SK-N-SH (cell line): ENCODE measurements around the gene FERMT1. TPM values are rescaled to one million over a fixed set of nuclear protein-coding genes. Genes with fewer than 3 reads are reported as not detected.

Experiments used
- CTCF ChIA-PET: fragments of 300-600, 350-600 bp; formaldehyde crosslinking; extraction: SDS; loops from one replicate; lab custom pipeline; 2021; lab: Yijun Ruan, JAX
- POLR2A ChIA-PET: fragments of 350-600 bp; sonication (Branson Sonifier 250); formaldehyde crosslinking; extraction: SDS; loops from one replicate; lab custom pipeline; 2020; ENCODE audit warnings: antibody characterized with exemption, inconsistent platforms; lab: Yijun Ruan, JAX
- DNase-seq: peaks from one replicate; pipeline ENCODE4 v3.0.0; 2012
- H2AFZ ChIP-seq: fragments of 200-600 bp; sonication (generic); 2 replicates; pipeline ENCODE4 v1.8.1; 2016; ENCODE audit warnings: antibody characterized with exemption, mild to moderate bottlenecking, low read depth
- H3F3A ChIP-seq: fragments of 200-600 bp; sonication (generic); replicated peaks from 2 replicates; pipeline ENCODE3; 2016; ENCODE audit warnings: antibody characterized with exemption, mild to moderate bottlenecking; ENCODE audit not compliant: insufficient read depth
- H3K27ac ChIP-seq, 2 experiments: fragments of 200-500 bp in 1 of 2; fragments of 200-600 bp in 1 of 2; sonication (Bioruptor generic) in 1 of 2; sonication (generic), shearing (Covaris generic) in 1 of 2; 2 replicates each; pipeline versions ENCODE4 v1.5.1 to v1.6.1; 2014 to 2016; ENCODE audit warnings: low read depth in 2 of 2, inconsistent platforms in 1 of 2, low read length in 1 of 2, mild to moderate bottlenecking in 1 of 2, mixed read lengths in 1 of 2
- H3K27me3 ChIP-seq: fragments of 200-600 bp; sonication (generic), shearing (Covaris generic); 2 replicates; pipeline ENCODE4 v1.6.1; 2016; ENCODE audit warnings: mixed run types; ENCODE audit not compliant: insufficient read depth
- H3K36me3 ChIP-seq, 2 experiments: fragments of 200-500 bp in 1 of 2; fragments of 200-600 bp in 1 of 2; sonication (Bioruptor generic) in 1 of 2; sonication (generic) in 1 of 2; replicated peaks in 1 of 2; 2 replicates each; pipeline versions ENCODE3 to v1.5.1; 2014 to 2016; ENCODE audit warnings: low read length in 1 of 2, mild to moderate bottlenecking in 1 of 2; ENCODE audit not compliant: insufficient read depth in 2 of 2, control insufficient read depth in 1 of 2
- H3K4me1 ChIP-seq, 2 experiments: fragments of 200-500 bp in 1 of 2; fragments of 200-600 bp in 1 of 2; sonication (Bioruptor generic) in 1 of 2; sonication (generic), shearing (Covaris generic) in 1 of 2; 2 replicates each; pipeline versions ENCODE4 v1.5.1 to v1.6.1; 2014 to 2016; ENCODE audit warnings: low read depth in 1 of 2, low read length in 1 of 2, mixed run types in 1 of 2; ENCODE audit not compliant: insufficient read depth in 2 of 2, control insufficient read depth in 1 of 2
- H3K4me2 ChIP-seq: fragments of 200-600 bp; sonication (generic), shearing (Covaris generic); 2 replicates; pipeline ENCODE4 v1.6.1; 2017; ENCODE audit warnings: mixed run types
- H3K4me3 ChIP-seq, 2 experiments: fragments of 200-500 bp in 1 of 2; fragments of 200-600 bp in 1 of 2; sonication (Bioruptor generic) in 1 of 2; sonication (generic), shearing (Covaris generic) in 1 of 2; 2 replicates each; pipeline versions ENCODE4 v1.5.1 to v1.8.1; 2014 to 2016; ENCODE audit warnings: low read depth in 2 of 2, inconsistent platforms in 1 of 2, low read length in 1 of 2, mild to moderate bottlenecking in 1 of 2, mixed read lengths in 1 of 2, moderate library complexity in 1 of 2
- H3K79me2 ChIP-seq: fragments of 200-600 bp; sonication (generic); 2 replicates; pipeline ENCODE4 v1.8.1; 2017; ENCODE audit warnings: mild to moderate bottlenecking; ENCODE audit not compliant: insufficient read depth
- H3K9ac ChIP-seq: fragments of 200-600 bp; sonication (generic); 2 replicates; pipeline ENCODE4 v1.6.1; 2017; ENCODE audit warnings: mixed run types
- H3K9me2 ChIP-seq: fragments of 200-600 bp; sonication (generic); 2 replicates; pipeline ENCODE4 v1.6.1; 2017; ENCODE audit warnings: mixed run types
- H3K9me3 ChIP-seq: fragments of 200-600 bp; sonication (generic); 2 replicates; pipeline ENCODE4 v1.6.1; 2017; ENCODE audit warnings: mixed run types, mild to moderate bottlenecking, moderate library complexity
- H4K20me1 ChIP-seq: fragments of 200-600 bp; sonication (generic); 2 replicates; pipeline ENCODE4 v1.6.1; 2017; ENCODE audit warnings: mild to moderate bottlenecking, mixed run types; ENCODE audit not compliant: insufficient read depth
- FOXJ3 ChIP-seq: sonication (generic); formaldehyde crosslinking; IDR thresholded peaks from 2 replicates; pipeline ENCODE4 v1.5.1; 2020; ENCODE audit warnings: mild to moderate bottlenecking, missing genetic modification reagents
- GATA2 ChIP-seq: sonication (generic); formaldehyde crosslinking; IDR thresholded peaks from 2 replicates; pipeline ENCODE4 v1.5.0; 2020; ENCODE audit warnings: mild to moderate bottlenecking, missing genetic modification reagents
- IRF3 ChIP-seq: fragments of 150-350 bp; IDR thresholded peaks from 2 replicates; pipeline ENCODE4 v1.6.1; 2016; ENCODE audit warnings: mild to moderate bottlenecking, low read depth, low read length
- MEF2A ChIP-seq: IDR thresholded peaks from 2 replicates; pipeline ENCODE4 v1.4.0; 2012; ENCODE audit warnings: low read depth, borderline replicate concordance
- MXI1 ChIP-seq: IDR thresholded peaks from 2 replicates; pipeline ENCODE4 v1.6.1; 2012; ENCODE audit warnings: mild to moderate bottlenecking, low read depth, low read length, improper control_type of control experiment
- PBX3 ChIP-seq: IDR thresholded peaks from 2 replicates; pipeline ENCODE4; 2012
- RAD21 ChIP-seq: IDR thresholded peaks from 2 replicates; pipeline ENCODE4 v1.6.1; 2012; ENCODE audit warnings: mild to moderate bottlenecking, low read length
- RXRA ChIP-seq: IDR thresholded peaks from 2 replicates; pipeline ENCODE4 v1.4.0; 2012; ENCODE audit warnings: low read depth, mild to moderate bottlenecking, borderline replicate concordance
- SMC3 ChIP-seq: IDR thresholded peaks from 2 replicates; pipeline ENCODE4 v1.6.1; 2012; ENCODE audit warnings: low read depth, low read length, improper control_type of control experiment
- TCF12 ChIP-seq: IDR thresholded peaks from 2 replicates; pipeline ENCODE4 v1.4.0; 2012
- TEAD4 ChIP-seq: IDR thresholded peaks from 2 replicates; pipeline ENCODE4 v1.4.0; 2012; ENCODE audit warnings: mild to moderate bottlenecking, borderline replicate concordance; ENCODE audit not compliant: insufficient read depth
- USF2 ChIP-seq: fragments of 150-350 bp; IDR thresholded peaks from 2 replicates; pipeline ENCODE4 v1.6.1; 2017; ENCODE audit warnings: antibody characterized with exemption, low read length, low read depth, borderline replicate concordance
- ZBTB33 ChIP-seq: IDR thresholded peaks from 2 replicates; pipeline ENCODE4 v1.4.0; 2012; ENCODE audit warnings: low read depth, borderline replicate concordance
- polyA plus RNA-seq, 3 experiments: library from polyadenylated mRNA; depleted of rRNA; stranded (reverse); fragments of >200 nt; gene quantifications; 2 replicates each; pipeline ENCODE4 v1.2.3, GENCODE V29; 2012

Gene FERMT1
- polyA plus RNA-seq, 1 of the 3 experiments (the other 2 are of a cell fraction), result 0.81 TPM

- TF ChIP-seq ZBTB33 (no peak), TCF12 (no peak), FOXJ3 (CRISPR knock-in tag) (no peak), TEAD4 (no peak), USF2 (no peak), GATA2 (CRISPR knock-in tag) (no peak)
Observed at GRCh38 chr20:6029538-6029937, 93.3 kb downstream of the FERMT1 start (continued).

- Histone ChIP-seq H3K79me2 (peaks cover 47% of the 10 kb centered on the region), H3K4me2 (no peak overlapping the region), H3F3A (no peaks in the 10 kb centered on the region), H3K27ac (no peak overlapping the region), H3K4me1 (no peaks in the 10 kb centered on the region), H3K9me2 (no peaks in the 10 kb centered on the region), H3K9ac (no peak overlapping the region), H4K20me1 (peaks cover 4% of the 10 kb centered on the region; the same call in 1 of the 2 replicates), H3K4me3 (no peak overlapping the region), H3K9me3 (0 out of 2 replicates have a peak, but pooled peaks cover 4% of the 10 kb centered on the region), H3K36me3 (peaks cover 13 to 40% of the 10 kb centered on the region in 2 experiments), H3K27me3 (no peaks in the 10 kb centered on the region), H2AFZ (no peak overlapping the region)
- POLR2A ChIA-PET, result no interaction called here
- CTCF ChIA-PET, result no interaction called here
- TF ChIP-seq RAD21 (no peak), MEF2A (no peak), SMC3 (no peak), IRF3 (no peak), MXI1 (no peak), RXRA (no peak), PBX3 (no peak)
- DNase-seq, result no peak
Observed at GRCh38 chr20:6028818-6029217, 94.0 kb downstream of the FERMT1 start.
